Left lung (tissue), 10 donors: ENCODE results near the gene MAP4. TPM values are rescaled to one million over a fixed set of nuclear protein-coding genes. Genes with fewer than 3 reads are reported as not detected.

ENCODE experiments used
- ATAC-seq: fragments of 200-7000 bp; cut with Tn5 transposase; one replicate; pipeline ENCODE4 v1.9.1; 2020; ENCODE audit warnings: moderate library complexity
- DNase-seq, 4 donors: peaks; one replicate each; pipeline ENCODE4 v3.0.0-alpha.2; 2013 to 2020
- H3K27ac ChIP-seq, 2 donors: fragments of 200-600 bp; sonication (generic) in 1 of 2; one replicate each; pipeline versions ENCODE4 v1.5.0 to v1.8.0; 2020 to 2021
- H3K27me3 ChIP-seq, 2 donors: fragments of 200-600 bp; sonication (generic) in 1 of 2; one replicate each; pipeline versions ENCODE4 v1.5.0 to v1.8.0; 2020 to 2021
- H3K36me3 ChIP-seq, 2 donors: fragments of 200-600 bp; sonication (generic) in 1 of 2; one replicate each; pipeline versions ENCODE4 v1.5.0 to v1.8.0; 2020 to 2021
- H3K4me1 ChIP-seq, 2 donors: fragments of 200-600 bp; one replicate each; pipeline ENCODE4 v1.8.0; 2021
- H3K4me3 ChIP-seq, 2 donors: fragments of 200-600 bp; sonication (generic) in 1 of 2; one replicate each; pipeline versions ENCODE4 v1.5.0 to v1.8.0; 2020 to 2021; ENCODE audit warnings: mild to moderate bottlenecking in 1 of 2
- H3K9me3 ChIP-seq, 2 donors: fragments of 200-600 bp; sonication (generic) in 1 of 2; one replicate each; pipeline versions ENCODE4 v1.5.0 to v1.8.0; 2020 to 2021
- intact Hi-C, 2 donors: fragments of 100-400 bp; cut with DNase I; formaldehyde crosslinking; loops; one replicate each; pipeline versions ENCODE4 v1.11.2 to v1.14.2; 2022
- polyA plus RNA-seq, 6 donors: library from polyadenylated mRNA; unstranded; fragments of 120-200 nt; gene quantifications; one replicate each; pipeline ENCODE4 v1.2.1, GENCODE V29; 2013; ENCODE audit not compliant: insufficient read length in 6 of 6
- total RNA-seq, 2 donors: library from RNA; stranded (reverse); fragmentation: NEBNext Ultra II Directional; extraction: Animal tissue kit (Norgen Biotek cat#: 25700); gene quantifications; one replicate each; pipeline ENCODE4 v1.2.1, GENCODE V29; 2021
- TF ChIP-seq, protein P1 (sequence below), 2 donors: fragments of 200-600 bp; sonication (generic) in 1 of 2; IDR thresholded peaks; one replicate each; pipeline versions ENCODE4 v1.5.0 to v1.8.0; 2021; ENCODE audit warnings: antibody characterized with exemption in 2 of 2
- donor health status: DM: no; HTN: yes; CAD: no.
- donor health status: DM: no; HTN: no; CAD: no.

The MAP4 gene
- total and polyA plus RNA-seq, 8 donors, result 165 to 216 (median 177) TPM

DNA sequence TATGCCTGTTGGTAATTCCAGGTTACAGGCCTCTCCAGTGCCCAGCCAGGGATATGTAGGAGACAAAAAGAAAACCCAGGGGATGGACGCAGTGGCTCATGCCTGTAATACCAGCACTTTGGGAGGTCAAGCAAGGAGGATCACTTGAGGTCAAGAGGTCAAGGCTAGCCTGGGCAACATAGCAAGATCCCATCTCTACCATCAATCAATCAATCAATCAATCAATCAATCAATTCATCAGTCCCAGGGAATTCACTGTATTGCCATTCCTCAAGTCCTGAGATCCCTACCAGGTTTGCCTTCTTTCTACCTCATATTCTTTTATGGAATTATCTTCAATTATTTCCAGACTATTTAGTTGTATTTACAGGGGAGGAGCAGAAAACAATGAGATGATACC lies 131.0 kb downstream of the MAP4 start:
- Histone ChIP-seq H3K36me3 (peaks cover 0 to 33% of the 10 kb centered on the region in 2 donors), H3K4me3 (no peak overlapping the region), H3K4me1 (no peaks in the 10 kb centered on the region), H3K27me3 (no peaks in the 10 kb centered on the region), H3K9me3 (no peaks in the 10 kb centered on the region), H3K27ac (no peak overlapping the region)
- no peak for ATAC-seq
- no peak for DNase-seq
- intact Hi-C loops, result no loop called here
- TF ChIP-seq, protein P1, sequence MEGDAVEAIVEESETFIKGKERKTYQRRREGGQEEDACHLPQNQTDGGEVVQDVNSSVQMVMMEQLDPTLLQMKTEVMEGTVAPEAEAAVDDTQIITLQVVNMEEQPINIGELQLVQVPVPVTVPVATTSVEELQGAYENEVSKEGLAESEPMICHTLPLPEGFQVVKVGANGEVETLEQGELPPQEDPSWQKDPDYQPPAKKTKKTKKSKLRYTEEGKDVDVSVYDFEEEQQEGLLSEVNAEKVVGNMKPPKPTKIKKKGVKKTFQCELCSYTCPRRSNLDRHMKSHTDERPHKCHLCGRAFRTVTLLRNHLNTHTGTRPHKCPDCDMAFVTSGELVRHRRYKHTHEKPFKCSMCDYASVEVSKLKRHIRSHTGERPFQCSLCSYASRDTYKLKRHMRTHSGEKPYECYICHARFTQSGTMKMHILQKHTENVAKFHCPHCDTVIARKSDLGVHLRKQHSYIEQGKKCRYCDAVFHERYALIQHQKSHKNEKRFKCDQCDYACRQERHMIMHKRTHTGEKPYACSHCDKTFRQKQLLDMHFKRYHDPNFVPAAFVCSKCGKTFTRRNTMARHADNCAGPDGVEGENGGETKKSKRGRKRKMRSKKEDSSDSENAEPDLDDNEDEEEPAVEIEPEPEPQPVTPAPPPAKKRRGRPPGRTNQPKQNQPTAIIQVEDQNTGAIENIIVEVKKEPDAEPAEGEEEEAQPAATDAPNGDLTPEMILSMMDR (IDR thresholded peaks at IDR 0.05), result no peak

- H3K36me3 ChIP-seq, result peaks cover 0 to 33% of the 10 kb centered on the region in 2 donors
- no peaks in the 10 kb centered on the region for H3K4me1 ChIP-seq
- no peak for ATAC-seq
- no peaks in the 10 kb centered on the region for H3K27me3 ChIP-seq
- no peak overlapping the region for H3K4me3 ChIP-seq
- TF ChIP-seq, protein P1 (IDR thresholded peaks at IDR 0.05), result no peak
- no peak for DNase-seq
- H3K27ac ChIP-seq, result no peak overlapping the region
- H3K9me3 ChIP-seq, result no peaks in the 10 kb centered on the region
- intact Hi-C loops, result no loop called here
These were observed 131.6 kb downstream of the MAP4 start for GRCh38 chr3:47884603-47885002.

DNA sequence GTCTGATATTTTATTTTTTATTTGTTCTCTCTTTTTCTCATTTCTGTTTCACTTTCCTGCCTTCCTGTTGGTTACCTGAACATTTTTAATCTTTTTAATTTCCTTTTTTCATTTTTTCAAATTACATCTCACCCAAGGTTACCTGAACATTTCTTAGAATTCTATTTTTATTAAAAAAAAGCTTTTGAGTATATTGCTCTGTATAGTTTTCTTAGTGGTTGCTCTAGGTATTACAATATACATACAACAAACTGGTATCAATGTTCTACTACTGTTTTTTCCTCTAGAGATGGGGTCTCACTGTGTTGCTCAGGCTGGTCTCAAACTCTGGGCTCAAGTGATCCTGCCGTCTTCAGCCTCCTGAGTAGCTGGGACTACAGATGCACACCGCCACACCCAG lies 133.9 kb downstream of the MAP4 start:
- Histone ChIP-seq H3K27me3 (no peaks in the 10 kb centered on the region), H3K4me1 (peaks cover 0 to 4% of the 10 kb centered on the region in 2 donors), H3K27ac (no peak overlapping the region), H3K9me3 (no peaks in the 10 kb centered on the region), H3K4me3 (no peak overlapping the region), H3K36me3 (peaks cover 0 to 19% of the 10 kb centered on the region in 2 donors)
- TF ChIP-seq, protein P1 (IDR thresholded peaks at IDR 0.05), result no peak
- intact Hi-C loops, result no loop called here
- DNase-seq, result no peak
- ATAC-seq, result no peak

GRCh38 chr3:47877719-47878118 lies 138.5 kb downstream of the MAP4 start:
- no peak for DNase-seq

GRCh38 chr3:47877290-47877689 lies 138.9 kb downstream of the MAP4 start:
- Histone ChIP-seq H3K9me3 (no peaks in the 10 kb centered on the region), H3K4me1 (peaks cover 0 to 4% of the 10 kb centered on the region in 2 donors), H3K4me3 (no peak overlapping the region), H3K36me3 (peaks cover 0 to 50% of the 10 kb centered on the region in 2 donors), H3K27ac (no peak overlapping the region), H3K27me3 (no peaks in the 10 kb centered on the region)
- intact Hi-C loops, result no loop called here
- TF ChIP-seq, protein P1 (IDR thresholded peaks at IDR 0.05), result no peak
- ATAC-seq (no peak), DNase-seq (no peak)

More at GRCh38 chr3:47877719-47878118, 138.5 kb downstream of the MAP4 start:
- no peak overlapping the region for H3K27ac ChIP-seq
- peaks cover 0 to 46% of the 10 kb centered on the region in 2 donors for H3K36me3 ChIP-seq
- no peaks in the 10 kb centered on the region for H3K27me3 ChIP-seq
- no peak overlapping the region for H3K4me3 ChIP-seq
- no peak for ATAC-seq
- H3K4me1 ChIP-seq, result peaks cover 0 to 4% of the 10 kb centered on the region in 2 donors
- TF ChIP-seq, protein P1 (IDR thresholded peaks at IDR 0.05), result no peak
- intact Hi-C loops, result no loop called here
- H3K9me3 ChIP-seq, result no peaks in the 10 kb centered on the region
